Activated CD4-positive, alpha-beta T cell treated with anti-CD3 and anti-CD28 coated beads for 48 hours (primary cell): ENCODE data around the gene TNS3.
A peak's percentile ranks its signal among the peaks of the same experiment; 100 is the strongest.

ENCODE experiments used
- DNase-seq: peaks from one replicate; pipeline ENCODE4 v3.0.0-alpha.2; 2020

TNS3 gene

DNA sequence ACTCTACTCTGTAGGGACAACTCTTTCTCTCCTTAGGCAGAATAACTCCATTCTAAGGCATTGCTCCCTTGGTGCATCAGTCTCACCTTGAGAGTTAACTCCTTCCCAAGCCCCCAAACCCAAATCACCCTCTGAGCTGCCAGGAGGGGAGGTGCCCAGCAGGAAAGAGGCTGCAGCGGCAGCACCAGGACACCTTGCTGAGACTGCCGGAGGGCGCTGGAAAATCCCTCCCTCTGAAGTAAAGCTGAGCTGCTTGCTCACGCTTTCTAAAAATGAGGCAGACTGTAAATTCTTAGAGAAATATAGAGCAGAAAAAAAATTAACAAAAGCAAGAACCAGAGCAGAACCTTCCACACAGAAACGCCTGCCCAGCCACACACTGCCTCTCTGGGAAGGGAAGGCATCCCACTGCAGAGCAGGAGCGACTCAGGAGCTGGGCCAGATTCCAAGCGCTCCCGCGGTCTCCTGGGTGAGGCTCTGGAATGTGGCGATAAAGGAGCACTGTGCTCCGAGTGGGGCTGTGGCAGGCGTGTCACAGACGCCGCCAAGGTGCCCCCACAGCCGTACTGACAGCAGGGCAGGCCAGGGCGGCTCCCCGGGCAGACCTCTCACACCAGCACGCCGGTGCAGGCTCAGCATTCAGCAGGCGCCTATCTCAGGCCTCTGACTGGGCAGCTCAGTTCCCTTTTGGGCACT lies 202.1 kb downstream of the TNS3 start:
- DNase-seq: no peak

DNA sequence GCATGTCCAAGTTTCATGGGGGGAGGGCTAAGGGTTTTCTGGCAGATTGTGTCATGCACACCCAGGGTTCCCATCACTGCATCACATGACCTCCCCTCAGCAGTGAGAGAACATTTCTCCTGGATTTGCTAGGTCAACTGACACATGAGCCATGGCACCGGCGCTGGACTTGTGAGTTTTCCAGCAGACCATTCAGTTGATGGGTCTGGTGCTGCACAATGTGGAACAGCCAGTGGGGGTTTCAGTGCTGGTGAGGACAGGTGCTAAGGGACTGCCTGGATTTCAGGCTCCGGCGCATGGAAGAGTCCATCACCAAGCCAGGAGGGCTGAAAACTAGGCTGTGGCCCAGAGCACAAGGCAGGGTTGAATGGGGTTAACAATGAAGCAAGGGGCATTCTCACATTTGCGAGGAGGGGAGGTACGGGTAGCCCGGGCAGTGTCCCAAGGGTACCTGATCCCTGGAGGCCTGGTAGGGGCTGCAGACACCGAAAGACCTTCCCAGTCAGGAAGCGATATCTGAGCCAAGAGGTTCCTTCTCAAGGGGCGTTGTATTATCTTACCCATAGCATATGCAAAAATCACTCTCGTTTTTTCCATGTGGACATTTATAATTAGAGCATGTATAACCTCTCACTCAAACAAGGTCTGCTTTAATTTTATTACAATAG lies 203.0 kb downstream of the TNS3 start:
- DNase-seq: no peak

DNA sequence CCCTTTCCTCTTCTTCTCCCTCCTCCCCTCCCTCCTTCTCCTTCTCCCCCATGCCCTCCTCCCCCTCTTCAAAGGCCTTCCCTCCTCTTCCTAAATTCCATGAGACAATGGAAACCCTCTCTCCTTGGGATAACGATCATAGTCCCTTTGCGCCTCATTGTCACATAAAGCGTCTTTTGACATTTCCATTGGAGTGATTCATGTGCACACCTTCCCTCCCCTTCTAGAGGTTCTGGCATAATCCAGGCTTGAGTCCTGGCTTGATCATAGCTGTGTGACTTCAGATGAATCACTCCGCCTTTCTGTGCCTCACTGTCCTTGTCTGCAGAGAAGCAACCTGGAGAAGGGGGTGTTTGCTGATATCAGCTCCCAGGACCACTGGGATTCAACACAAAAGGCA lies 204.2 kb downstream of the TNS3 start:
- DNase-seq: no peak

DNA sequence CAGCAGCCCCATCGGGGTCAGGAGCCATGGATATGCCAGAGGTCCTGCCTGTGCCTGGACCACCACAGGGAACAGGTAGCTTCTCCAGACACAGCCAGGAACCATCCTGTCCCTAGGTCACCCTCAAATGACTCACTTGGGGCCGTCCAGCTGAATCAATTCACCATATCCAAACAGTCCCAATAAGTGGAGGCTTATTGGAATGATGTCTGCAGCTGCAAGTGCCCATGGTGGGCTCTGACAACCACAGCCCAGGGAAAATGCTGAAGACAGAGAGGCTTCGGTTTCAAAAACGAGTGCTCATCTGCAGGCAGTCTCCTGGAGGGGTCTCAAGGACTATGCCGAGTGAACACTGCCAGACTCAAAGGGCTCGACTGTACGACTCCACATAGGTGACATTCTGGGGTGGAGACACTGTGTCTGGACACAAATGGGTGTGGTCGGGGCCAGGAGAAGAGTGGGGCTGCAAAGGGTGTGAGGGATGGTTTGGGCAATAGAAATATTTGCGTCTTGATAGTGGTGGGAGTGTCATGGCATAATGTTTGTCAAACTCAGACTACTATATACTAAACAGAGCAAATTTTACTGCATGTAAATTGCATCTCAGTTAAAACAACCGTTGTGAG lies 204.8 kb downstream of the TNS3 start:
- no peak for DNase-seq

DNA sequence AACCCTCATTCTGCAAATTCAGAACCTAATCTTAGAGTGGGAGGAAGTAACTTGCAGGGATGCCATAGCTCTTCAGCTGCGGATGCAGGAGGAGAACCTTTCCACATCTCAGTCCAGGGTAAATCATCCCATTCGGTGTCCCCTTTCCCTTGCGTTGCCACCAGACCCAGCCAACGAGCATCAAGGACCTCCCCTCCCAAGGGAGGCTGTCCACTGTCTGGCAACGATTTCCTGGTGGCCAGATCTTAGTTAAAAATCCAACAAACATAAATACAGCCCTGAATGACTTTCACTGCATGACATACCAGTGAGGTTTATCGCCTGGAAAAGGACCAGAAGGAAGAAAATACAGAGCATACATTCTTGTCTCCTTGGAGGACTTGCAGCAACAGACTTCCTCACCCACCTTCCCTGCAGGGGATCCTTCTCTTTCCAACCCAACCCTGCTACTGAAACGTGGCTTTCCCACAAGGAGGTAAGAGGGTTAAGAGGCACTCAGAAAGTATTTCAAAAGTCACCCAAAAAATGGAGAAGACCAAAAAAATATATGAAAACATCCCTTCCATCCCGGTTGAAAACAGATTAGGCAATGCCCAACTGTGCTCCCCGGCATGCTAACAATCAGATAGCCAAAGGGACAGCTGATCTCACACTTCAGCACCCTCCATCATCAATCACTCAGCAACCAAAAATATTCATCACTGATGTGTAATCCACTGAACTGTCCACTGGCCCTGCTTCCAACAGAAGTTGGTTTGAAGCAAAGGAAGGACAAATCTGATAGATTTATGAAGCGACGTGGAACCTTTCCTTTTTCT lies 206.6 kb downstream of the TNS3 start:
- DNase-seq: no peak

DNA sequence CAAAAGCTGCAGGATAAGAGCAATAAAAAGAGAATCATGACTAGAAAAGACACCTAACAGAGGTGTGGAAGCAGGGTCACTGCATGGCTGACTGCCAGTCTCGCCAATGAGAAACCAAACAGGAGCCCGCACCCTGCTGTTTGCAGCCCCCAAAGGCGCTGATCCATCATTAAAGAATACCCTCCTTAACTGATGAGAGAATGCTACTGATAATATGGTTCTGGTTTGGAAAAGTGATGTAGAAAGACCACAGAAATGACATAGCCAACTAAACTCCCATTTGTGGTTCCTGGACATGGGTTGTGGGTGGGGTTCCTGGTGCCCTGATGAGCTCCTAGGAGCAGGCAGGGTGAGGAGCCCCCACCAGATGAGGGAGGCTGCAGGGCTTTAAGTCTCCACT lies 207.4 kb downstream of the TNS3 start:
- DNase-seq: no peak

DNA sequence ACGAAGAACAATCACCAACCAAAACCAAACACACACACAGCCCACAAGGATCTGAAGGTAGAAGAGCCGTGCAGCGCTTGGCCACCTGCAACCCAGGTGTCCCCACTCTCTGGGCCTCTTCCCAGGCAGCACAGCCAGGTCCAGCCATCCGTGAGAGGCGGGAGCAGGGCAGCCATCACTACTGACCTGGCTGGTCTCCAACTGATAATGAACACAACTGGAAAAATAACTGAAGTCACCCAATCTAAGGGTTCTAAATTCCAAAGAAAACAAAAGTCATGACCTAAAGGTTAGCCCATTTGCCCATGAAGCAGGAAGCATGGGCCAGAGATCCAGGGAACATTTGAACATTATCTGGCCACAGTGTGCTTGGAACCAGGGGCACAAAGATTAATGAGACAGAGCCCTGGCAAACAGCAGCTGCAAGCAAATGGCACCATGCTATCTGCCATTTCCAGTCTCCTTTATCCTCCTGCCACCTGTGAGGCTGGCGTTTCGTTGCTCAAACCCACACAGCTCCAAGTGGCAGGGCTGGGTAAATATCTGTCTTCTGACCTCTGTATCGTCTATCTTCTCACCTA lies 207.9 kb downstream of the TNS3 start:
- DNase-seq: no peak

DNA sequence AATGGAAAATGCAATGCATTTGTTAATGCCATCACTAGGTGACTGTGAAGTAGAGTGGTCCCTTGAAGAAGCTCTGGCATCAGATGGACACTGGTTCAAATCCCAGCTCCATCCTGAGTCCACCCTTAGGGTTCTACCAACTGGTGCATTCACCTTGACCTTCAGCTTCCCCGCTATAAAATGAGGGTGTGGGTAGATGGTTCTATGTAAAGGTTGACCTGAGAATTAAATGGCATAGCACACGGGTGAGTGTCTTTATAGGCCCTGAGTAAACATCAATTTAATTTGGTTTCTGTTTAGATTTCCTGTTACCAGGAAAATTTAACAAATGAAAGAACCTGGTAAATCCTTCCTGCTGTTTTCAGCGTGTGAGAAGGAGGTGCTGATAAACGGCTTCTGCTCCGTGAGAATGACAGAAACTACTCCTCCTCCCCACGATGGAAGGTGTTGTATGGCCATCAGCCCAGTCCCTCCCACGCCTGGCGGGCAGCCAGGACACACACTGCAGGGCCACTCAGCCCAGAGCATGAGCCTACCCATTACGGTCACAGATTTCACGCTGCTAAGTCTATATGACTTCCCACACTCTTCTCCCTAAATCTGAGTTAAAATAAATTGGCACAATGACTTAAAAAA lies 210.1 kb downstream of the TNS3 start:
- no peak for DNase-seq

DNA sequence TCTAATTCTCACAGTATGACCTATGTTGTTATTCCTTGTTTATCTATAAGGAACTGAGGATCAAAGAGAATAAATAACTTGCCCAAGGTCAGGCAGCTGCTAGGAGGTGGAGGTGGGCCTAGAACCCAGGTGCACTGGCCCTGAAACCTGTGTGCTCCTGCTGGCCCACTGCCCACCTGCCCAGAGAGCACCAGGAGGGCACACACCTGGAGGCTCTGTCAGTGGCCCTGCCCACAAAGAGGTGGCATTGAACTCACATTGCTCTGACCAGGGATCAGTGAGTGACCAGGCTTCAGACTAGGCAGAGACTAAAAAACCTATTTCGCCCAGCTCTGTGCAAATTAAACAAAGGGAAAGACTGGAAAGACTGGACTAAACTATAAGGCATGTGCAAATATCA lies 210.6 kb downstream of the TNS3 start:
- no peak for DNase-seq

DNA sequence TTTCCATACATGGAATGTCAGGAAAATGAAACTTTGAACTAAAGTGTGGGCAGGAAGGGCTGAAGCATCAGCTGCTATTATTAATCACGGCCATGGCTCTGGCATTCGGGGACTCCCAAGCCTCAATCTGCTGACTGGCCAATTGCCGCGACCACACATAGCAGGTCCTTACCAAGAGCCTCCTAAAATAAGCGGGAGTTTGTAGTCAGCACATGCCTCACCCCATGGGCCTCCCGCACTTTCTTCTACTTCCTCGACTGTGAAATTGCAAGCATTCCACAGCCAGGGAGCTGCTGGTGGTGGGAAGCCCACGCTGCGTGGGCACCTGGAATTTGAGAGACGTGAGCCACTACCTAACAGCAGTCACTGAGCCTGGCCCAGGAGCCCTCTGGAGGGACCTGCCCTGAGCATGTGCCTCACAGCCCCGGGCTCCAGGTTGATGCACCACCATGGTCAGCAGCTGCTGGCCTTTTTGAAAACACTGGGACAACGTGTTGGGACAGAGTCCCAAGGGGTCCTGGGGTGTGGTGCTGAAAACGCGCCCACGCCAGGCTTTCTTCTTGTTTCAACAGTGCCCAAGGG lies 211.4 kb downstream of the TNS3 start:
- no peak for DNase-seq

DNA sequence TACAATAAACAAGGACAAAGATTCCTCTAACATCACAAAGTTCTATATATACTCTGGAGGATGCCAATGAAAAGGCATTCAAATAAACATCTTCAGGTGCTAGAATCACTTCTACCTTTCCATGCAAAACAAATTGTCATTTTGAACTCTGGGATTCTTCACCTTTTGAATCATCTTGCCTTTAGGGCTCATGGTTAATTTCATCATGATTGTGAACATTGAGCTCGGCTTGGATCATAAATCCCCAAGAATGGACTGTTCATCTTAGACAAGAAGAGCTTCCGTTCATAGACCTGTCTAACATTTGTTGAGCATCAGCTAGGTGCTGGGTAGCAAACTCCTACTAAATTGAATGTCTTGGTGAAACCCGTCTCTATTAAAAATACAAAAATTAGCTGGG lies 212.2 kb downstream of the TNS3 start:
- DNase-seq: no peak

DNA sequence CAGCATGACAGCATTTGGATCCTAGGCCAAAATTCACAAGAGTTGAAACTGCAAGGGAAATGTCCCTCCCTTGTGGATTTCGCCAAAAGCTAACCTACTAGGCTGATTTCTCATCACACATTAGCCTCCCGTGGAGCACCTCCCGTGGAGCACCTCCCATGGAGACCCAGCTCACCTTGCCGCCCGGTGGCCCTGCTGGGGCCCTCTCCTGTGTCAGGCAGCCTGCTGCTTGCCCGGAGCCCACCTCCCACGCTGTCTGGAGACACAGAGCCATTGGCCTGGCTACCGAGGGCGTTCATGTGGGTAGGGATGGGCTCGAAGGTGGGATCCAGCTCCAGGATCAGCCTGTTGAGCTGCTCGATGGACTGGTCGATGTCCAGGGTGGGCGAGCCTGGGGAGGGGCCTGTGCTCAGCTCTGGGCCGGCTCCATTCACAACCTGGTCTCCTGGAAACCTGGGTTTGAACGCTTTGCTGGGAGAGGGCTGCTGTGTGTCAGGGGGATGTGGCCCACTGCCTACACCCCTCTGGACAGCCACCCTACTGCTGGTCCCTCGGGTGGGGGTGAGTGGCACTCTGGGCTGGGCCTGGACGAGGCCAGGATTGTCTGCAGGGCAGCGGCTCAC lies 213.6 kb downstream of the TNS3 start:
- no peak for DNase-seq

DNA sequence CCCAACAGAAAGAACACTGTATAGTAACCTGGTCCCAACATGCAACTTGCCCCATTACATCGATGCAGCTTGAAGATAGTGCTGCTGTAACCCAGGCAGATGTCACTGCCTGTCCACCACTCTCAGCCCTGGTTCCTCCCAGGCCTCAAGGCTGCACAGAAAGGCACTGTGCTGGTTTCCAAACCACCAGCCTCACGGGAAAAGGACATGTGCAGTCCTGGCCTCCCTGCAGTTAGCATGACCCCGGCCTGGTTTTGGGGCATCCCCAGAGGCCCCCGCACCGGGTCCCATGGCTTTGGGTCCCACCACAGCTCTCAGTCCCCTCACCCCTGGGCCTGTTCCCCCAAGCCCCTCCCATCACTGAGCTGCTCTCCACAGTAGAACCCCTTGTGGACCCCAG lies 214.5 kb downstream of the TNS3 start:
- DNase-seq: no peak

DNA sequence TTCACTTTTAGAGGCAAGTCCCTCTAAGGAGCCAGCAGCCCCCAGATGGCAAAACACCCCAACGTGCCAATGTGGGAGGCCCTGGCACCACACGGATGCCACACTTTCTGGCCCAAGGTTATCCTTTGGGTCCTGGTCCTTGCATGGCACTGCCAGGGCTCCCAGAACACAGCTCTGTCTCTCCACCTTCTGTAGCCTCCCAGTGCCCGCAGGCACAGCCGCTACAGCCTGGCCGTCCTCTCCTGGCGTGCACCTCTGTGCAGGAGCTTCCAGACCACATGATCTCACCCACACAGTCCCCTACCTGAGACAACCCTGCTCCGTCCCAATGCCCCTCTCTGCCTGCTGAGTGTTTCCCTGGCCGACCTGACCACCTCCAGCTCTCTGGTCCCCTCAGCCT lies 215.0 kb downstream of the TNS3 start:
- DNase-seq: no peak

DNA sequence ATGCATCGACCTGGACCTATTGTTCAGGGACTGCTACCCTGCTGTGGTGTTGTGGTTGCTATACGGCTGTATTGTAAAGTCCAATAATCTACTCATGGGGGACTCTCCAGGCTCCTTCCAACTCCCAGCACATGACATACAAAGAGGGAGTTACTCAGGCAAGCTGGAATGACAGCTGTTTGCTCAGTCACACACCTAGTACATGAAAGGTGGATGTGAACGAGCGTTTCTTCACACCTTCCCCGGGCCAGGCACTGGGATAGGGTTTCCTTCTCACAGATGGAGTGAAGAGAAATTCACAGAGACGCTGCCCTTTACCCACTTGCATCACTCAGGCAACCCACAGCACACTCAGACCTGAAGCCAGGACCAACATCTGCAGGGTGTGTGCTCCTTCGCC lies 215.7 kb downstream of the TNS3 start:
- no peak for DNase-seq

DNA sequence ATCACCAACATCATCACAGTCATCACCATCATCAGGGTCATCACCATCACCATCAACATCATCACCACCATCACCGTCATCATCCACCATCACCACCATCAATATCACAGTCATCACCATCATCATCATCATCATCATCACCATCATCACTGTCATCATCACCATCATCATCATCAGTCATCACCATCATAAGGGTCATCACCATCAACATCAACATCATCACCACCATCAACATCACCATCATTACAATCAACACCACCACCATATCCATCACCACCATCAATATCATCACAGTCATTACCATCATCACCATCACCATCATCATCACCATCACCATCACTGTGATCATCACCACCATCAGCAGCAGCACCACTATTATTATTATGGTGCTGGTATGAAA lies 218.9 kb downstream of the TNS3 start:
- no peak for DNase-seq

DNA sequence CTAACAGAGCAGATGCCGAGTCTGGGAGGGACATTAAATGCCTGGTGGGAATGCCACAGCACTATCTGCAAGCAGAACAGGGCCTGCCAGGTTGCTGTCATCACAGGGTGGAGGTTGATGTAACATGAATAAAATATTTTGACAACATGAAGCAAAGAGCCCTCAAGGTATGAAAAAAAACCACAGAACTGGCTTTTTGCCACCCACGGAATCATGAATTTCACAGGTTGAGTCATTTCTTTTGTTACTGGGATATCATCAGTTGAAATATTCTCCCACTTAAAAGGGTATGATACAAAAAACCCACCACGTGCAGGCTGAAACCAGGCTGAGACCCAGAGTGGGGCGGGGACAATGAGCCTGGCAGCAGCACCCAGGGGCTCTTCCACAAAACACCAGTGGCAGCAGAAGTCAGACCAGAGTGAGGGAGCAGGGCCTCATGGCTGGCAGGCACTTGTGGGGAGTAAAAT lies 220.1 kb downstream of the TNS3 start:
- peak; percentile 66 for DNase-seq

DNA sequence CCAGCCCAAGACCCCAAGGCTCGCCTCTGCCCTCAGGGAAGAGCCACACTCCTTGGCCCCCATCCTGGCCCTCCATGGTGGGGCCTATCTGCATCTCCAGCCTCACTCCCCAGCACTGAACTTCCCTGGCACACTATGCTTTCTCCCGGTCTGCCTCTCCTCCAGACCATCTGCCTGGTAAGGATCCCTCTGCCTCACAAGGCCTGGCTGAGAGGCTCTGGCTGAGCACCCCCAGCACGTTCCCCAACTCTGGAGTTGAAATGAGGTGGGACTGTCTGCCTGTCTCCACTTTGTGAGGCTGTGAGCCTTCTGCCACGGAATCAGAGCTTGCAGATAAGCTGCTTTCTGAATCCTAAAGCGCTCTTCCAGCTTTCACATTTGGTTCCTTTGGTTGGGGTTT lies 220.7 kb downstream of the TNS3 start:
- no peak for DNase-seq

DNA sequence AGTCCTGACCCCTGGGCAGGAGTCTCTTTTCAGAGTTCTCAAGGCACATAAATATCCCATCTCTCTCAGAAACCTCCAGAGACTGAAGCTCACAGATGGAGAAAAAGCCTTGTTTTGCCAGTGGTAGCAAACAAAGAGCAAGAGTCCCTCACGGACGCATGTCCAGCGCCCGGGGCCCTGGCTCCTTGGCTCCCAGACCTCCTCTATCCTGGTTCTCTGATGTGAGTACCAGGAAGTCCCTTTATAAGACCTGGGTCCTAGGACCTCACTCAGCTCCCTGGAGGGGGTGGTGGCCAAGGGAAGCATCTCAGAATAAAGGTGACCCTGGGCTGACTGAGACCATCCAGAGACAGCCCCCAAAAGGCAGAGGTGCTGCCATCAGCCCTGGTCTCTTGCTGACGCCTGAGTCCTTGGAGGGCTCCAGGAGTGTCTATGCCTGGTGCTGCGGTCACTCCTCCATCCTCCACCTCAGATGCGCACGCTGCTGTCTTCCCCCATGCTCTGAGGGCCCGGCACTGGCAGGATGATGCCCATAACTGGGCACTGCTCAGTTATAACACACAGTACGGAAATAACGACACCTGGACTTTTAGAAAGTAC lies 221.5 kb downstream of the TNS3 start:
- DNase-seq: no peak

DNA sequence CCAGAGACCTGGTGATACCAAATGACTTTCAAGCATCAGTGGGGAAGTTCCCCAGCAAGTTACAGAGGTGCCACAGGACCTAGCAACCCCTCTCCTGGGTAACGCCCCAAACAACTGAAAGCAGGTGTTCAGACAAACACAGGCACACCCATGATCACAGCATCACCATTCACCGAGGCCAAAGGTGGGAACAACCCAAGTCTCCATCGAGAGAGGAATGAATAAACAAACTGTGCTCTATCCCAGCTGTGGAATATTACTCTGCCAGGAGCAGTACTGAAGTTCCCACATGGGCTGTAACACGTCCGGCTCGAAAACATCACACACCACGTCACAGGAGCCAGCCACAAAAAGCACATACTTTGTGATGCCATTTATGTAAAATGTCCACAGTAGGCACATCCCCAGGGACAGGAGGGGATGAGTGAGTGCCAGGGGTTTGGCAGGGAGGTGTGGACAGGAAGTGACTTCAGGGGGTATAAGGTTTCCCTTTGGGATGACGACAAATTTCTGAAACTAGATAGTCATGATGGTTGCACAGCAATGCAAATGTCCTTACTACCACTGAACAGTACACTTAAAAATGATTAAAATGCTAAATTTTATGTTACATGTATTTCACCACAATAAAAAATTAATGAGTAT lies 222.8 kb downstream of the TNS3 start:
- DNase-seq: no peak

DNA sequence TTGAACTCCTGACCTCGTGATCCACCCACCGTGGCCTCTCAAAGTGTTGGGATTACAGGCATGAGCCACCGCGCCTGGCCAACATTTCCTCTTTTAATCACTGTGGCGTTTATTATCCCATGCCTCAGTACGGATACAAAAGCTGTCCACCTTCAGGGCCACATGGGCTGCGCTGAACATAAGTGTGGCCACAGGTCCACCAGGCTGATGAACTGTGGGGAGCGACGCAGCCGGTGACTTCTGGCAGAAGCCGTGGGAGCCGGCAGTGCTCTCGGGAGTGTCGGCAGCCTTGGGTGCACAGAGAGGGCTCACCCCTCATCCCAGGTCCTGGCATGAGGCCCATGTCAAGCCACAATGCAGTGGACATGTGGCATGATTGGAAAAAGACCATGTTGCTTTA lies 223.6 kb downstream of the TNS3 start:
- no peak for DNase-seq
